Measurements from ENCODE around the gene FGF21.
"Not testable (repeated sequence)": the region's sequence is repeated elsewhere in the genome, so short reads cannot be mapped to it uniquely, and the experiment has no call there.

Gene FGF21

DNA sequence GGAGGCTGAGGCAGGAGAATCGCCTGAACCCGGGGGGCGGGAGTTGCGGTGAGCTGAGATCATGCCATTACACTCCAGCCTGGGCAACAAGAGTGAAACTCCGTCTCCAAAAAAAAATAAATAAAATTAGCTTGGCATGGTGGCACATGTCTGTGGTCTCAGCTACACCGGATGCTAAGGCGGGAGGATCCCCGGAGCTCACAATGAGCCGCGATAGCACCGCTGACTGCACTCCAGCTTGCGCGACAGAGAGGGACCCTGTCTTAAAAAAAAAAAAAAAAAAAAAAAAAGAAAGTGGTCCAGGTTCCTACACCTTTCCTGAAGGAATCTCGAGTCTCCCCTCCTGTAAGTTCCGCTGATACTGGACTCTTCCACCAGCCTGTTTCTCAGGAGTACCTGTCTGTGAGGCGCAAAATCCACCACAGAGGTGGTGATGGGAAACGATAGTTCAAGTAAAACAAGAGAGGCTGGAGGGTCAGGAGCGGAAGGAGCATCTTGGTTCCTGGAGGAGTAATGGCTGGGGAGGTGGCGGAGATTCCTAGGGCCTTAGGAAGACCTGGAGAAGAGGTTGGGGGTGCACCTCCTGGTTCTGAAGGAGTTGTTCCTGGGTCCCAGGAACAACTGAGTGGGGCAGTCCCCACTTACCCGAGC is 3.4 kb upstream of the FGF21 start:
- DNase-seq (ENCODE audit: low read depth in 4 of 4, low spot score in 1 of 4) = no peak

DNA sequence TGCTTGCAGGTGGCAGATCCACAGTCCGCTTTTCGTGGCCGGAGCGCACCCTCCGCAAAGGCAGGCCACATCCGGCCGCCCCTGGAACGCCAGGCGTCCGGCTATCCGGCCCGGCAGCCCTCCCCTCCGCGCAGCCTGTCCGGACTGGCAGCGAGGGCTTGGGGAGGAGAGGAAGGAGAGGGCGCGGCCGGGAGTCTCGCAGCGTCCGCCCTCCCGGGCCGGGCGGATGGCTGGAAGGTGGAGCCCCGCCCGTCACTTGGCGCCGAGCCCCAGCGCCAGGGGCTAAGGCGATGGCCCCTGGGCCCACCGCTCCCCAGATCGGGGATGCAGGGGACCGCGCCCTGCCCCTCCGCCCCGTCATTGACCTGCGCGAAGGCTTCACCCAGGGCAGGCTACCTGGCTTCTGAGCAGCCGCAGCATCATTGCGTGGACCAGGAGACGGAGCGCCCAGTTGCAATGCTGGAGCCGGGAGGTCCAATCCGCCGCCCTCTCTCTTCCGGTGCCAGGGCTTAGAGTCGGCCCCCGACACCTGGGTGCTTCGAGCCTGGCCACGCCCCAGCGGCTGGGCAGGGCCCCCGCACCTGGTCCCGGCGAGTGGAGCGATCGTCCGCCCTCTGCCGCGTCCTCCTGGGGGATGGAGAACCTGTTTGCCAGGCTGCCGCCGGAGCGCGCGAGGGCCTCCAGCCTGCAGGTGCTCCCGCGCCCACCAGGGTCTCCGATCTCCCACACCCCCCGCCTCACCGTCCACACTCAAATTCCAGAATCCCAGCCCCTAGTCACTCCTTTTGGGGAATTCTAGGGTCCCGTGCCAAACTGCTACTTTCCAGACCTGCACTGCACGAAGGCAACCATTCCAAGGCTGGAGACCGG is 2.6 kb upstream of the FGF21 start, which contains the start of gene FUT1:
Gene FUT1, minus strand, starts transcription at position 146 of the 870 bp plus-strand sequence. CDS start 1,360 bp downstream, outside the sequence.
- no peak for DNase-seq (ENCODE audit: low read depth in 4 of 4, low spot score in 1 of 4)

DNA sequence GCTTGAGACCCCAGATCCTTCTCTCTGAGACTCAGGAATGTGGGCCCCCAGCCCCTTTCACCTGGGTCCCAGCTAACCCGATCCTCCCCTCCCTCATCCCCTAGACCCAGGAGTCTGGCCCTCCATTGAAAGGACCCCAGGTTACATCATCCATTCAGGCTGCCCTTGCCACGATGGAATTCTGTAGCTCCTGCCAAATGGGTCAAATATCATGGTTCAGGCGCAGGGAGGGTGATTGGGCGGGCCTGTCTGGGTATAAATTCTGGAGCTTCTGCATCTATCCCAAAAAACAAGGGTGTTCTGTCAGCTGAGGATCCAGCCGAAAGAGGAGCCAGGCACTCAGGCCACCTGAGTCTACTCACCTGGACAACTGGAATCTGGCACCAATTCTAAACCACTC is 463 bp downstream of the FGF21 start:
- DNase-seq (ENCODE audit: low read depth in 4 of 4, low spot score in 1 of 4) = no peak

DNA sequence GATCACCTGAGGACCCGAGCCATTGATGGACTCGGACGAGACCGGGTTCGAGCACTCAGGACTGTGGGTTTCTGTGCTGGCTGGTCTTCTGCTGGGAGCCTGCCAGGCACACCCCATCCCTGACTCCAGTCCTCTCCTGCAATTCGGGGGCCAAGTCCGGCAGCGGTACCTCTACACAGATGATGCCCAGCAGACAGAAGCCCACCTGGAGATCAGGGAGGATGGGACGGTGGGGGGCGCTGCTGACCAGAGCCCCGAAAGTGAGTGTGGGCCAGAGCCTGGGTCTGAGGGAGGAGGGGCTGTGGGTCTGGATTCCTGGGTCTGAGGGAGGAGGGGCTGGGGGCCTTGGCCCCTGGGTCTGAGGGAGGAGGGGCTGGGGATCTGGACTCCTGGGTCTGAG is 888 bp downstream of the FGF21 start:
- DNase-seq (ENCODE audit: low read depth in 4 of 4, low spot score in 1 of 4) = no peak

- no peak for DNase-seq (ENCODE audit: low read depth in 4 of 4, low spot score in 1 of 4)
These were observed 1.4 kb downstream of the FGF21 start for GRCh38 chr19:48756686-48757085.

DNA sequence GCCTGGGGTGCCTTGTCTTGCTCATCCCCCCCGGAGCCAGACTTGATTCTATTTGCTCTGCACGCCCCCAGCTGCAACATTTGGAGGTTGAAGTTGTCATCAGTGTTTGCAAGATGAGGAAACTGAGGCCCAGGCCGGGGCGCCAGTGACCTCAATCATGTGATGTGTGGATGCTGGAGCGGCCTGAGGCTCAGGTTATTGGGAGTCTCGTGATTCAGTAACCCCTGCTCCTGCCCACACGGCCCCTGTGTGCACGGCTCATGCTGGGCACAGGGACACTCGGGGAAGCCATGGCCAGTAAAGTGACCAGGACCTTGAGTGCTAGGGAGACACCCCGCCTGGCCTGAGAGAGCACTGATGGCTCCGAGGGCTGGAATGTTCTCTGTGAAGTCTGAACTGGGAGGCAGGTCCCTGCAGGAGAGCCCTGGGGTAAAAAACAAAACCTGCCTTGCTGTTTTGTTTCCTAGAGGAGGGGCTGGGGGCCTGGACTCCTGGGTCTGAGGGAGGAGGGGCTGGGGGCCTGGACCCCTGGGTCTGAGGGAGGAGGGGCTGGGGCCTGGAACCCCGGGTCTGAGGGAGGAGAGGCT is 1.9 kb downstream of the FGF21 start:
- DNase-seq (ENCODE audit: low read depth in 4 of 4, low spot score in 1 of 4) = no peak

GRCh38 chr19:48757741-48758144 is 2.4 kb downstream of the FGF21 start:
- no peak for DNase-seq (ENCODE audit: low read depth in 4 of 4, low spot score in 1 of 4)

GRCh38 chr19:48760504-48761205 is 5.3 kb downstream of the FGF21 start:
- DNase-seq (ENCODE audit: low read depth in 4 of 4, low spot score in 1 of 4) = no peak

DNA sequence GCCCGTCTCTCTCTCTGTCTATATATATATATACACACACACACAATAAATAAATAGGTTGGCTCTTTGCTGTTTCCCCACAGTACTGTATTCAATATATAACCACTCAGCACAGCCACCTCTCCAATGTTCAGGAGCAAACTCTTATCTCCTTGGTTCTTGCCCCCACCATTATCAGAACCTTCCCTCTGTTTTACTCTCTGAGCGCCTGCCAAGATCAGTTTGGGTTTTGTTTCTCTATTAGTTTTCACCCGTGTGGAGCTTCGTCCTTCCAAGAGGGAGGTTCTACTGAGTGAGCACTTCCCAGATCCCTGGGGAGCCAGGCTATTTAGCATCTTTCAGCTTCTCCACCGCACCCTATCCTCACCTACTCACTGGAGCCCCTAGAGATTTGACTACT is 10.5 kb downstream of the FGF21 start:
- not testable (repeated sequence) for DNase-seq (ENCODE audit: low read depth in 4 of 4, low spot score in 1 of 4)

GRCh38 chr19:48768171-48768753 is 12.9 kb downstream of the FGF21 start:
- DNase-seq (ENCODE audit: low read depth in 4 of 4, low spot score in 1 of 4) = not testable (repeated sequence)

- no peak for DNase-seq (ENCODE audit: low read depth in 4 of 4, low spot score in 1 of 4)
These were observed 13.8 kb downstream of the FGF21 start for GRCh38 chr19:48768994-48769713.

DNA sequence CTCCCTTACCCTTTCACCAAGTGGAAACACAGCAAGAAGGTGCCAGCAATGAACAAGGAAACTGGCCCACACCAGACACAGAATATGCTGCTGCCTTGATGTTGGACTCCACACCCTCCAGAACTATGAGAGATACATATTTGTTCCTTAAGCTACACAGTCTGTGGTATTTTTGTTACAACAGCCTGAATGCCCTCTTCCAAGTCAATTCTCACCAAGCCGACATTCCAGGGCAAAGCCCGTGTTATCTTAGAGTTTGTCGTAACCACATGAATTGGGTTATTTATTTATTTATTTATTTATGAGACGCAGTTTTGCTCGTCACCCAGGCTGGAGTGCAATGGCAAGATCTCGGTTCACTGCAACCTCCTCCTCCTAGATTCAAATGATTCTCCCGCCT is 14.9 kb downstream of the FGF21 start:
- no peak for DNase-seq (ENCODE audit: low read depth in 4 of 4, low spot score in 1 of 4)

GRCh38 chr19:48770734-48771472 is 15.6 kb downstream of the FGF21 start:
- no peak for DNase-seq (ENCODE audit: low read depth in 4 of 4, low spot score in 1 of 4)

DNA sequence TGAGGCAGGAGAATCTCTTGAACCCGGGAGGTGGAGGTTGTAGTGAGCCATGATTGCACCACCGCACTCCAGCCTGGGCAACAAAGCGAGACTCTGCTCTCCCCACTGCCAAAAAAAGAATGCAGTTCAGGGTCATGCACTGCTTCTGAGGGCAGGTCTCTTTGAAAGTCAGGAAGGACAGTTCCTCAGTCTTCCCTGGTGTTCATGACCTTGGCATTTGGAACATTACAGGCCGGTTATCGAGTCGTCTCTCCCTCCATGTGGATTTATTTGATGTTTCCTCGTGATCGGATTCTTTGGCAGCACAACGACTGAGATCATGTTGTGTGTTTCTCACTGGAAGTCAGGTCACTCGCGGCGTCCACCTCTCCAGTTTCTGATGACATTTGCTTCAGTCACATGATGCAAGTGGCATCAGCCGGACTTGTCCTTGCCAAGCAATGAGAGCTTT is 17.2 kb downstream of the FGF21 start:
- no peak for DNase-seq (ENCODE audit: low read depth in 4 of 4, low spot score in 1 of 4)

GRCh38 chr19:48777139-48777538 is 21.8 kb downstream of the FGF21 start:
- no peak for DNase-seq (ENCODE audit: low read depth in 4 of 4, low spot score in 1 of 4)

DNA sequence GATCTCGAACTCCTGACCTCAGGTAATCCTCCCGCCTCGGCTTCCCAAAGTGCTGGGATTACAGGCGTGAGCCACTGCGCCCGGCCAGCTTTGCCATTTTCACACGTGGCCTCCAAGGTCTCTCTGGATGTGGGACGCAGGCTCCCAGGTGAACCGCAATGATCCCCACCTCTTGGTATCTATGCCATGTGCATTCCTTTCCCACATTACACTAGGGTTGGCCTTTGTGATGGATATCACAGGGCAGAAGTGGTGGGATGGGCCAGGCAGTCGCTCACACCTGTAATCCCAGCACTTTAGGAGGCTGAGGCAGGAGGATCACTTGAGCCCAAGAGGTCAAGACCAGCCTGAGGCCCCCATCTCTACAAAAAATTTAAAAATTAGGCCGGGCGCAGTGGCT is 22.4 kb downstream of the FGF21 start:
- no peak for DNase-seq (ENCODE audit: low read depth in 4 of 4, low spot score in 1 of 4)

DNA sequence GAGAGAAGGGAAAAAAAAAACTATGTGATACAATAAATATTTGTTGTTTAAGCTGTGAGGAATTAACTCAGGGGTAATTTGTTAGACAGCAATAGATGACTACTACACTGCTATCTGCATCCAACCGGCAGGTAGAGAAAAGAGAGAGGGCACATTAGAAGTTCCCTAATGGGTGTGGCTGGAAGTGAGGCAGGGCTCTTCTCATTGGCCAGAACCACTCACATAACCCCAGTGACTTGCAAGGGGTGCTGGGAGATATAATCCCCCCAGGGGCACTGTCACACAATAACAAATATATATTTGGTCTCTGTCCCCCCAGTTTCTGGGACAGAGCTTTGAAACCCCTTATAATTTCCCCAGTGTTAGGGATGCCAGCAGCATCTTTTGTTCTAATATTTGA is 24.3 kb downstream of the FGF21 start:
- no peak for DNase-seq (ENCODE audit: low read depth in 4 of 4, low spot score in 1 of 4)

DNA sequence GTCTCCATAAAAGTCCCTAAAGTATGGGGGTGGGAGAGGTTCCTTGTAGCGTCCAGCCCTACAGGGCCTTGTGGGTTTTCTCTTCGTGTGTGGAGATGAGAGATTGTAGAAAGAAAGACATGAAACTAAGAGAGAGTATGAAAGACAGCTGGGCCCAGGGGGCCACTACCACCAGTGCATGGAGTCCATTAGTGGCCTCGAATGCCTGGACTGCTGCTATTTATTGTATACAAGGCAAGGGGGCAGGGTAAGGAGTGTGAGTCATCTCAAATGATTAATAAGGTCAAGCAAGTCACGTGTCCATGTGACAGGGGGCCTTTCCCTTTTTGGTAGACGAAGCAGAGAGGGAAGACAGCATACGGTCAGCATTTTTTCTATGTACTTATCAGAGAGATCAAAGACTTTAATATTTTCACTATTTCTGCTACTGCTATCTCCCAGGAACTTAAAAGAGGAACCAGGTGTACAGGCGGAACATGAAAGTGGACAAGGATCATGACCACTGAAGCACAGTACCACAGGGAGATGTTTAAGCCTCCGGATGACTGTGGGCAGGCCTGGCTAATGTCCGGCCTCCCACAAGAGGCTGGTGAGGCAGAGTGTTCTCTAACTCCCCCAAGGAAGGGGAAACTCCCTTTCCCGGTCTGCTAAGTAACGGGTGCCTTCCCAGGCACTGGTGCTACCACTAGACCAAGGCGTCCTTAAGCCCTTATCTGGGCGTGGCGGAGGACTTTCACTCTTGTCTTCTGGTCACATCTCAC is 25.5 kb downstream of the FGF21 start:
- DNase-seq (ENCODE audit: low read depth in 4 of 4, low spot score in 1 of 4) = no peak

GRCh38 chr19:48784527-48784926 is 29.2 kb downstream of the FGF21 start:
- no peak for DNase-seq (ENCODE audit: low read depth in 4 of 4, low spot score in 1 of 4)

Measured in stimulated activated CD4-positive, alpha-beta T cell treated with anti-CD3 and anti-CD28 coated beads, Interleukin-1b, Interleukin-23, amount 100 ng/mL, for 24 hours (primary cell).